ENCODE measurements around the gene JAG2.
"Not testable (repeated sequence)": the region's sequence is repeated elsewhere in the genome, so short reads cannot be mapped to it uniquely, and the experiment has no call there.

Gene JAG2

GRCh38 chr14:105117710-105118385 lies 50.7 kb downstream of the JAG2 start:
- no peak for DNase-seq (ENCODE audit: low read depth in 2 of 2)

- DNase-seq (ENCODE audit: low read depth in 2 of 2): no peak
These were observed 51.3 kb downstream of the JAG2 start for GRCh38 chr14:105117257-105117646.

GRCh38 chr14:105116451-105117256 lies 51.9 kb downstream of the JAG2 start:
- DNase-seq (ENCODE audit: low read depth in 2 of 2): no peak

- DNase-seq (ENCODE audit: low read depth in 2 of 2): not testable (repeated sequence)
These were observed 59.3 kb downstream of the JAG2 start for GRCh38 chr14:105109243-105109642.

- no peak for DNase-seq (ENCODE audit: low read depth in 2 of 2)
These were observed 60.1 kb downstream of the JAG2 start for GRCh38 chr14:105108516-105108864.

- no peak for DNase-seq (ENCODE audit: low read depth in 2 of 2)
These were observed 60.6 kb downstream of the JAG2 start for GRCh38 chr14:105107781-105108515.

- DNase-seq (ENCODE audit: low read depth in 2 of 2): no peak
These were observed 61.2 kb downstream of the JAG2 start for GRCh38 chr14:105107351-105107750.

GRCh38 chr14:105105158-105105557 lies 63.4 kb downstream of the JAG2 start:
- no peak for DNase-seq (ENCODE audit: low read depth in 2 of 2)

GRCh38 chr14:105102893-105103292 lies 65.7 kb downstream of the JAG2 start:
- no peak for DNase-seq (ENCODE audit: low read depth in 2 of 2)

GRCh38 chr14:105102361-105102870 lies 66.2 kb downstream of the JAG2 start:
- DNase-seq (ENCODE audit: low read depth in 2 of 2): no peak

- no peak for DNase-seq (ENCODE audit: low read depth in 2 of 2)
These were observed 67.7 kb downstream of the JAG2 start for GRCh38 chr14:105100910-105101309.

GRCh38 chr14:105099778-105100177 lies 68.8 kb downstream of the JAG2 start:
- DNase-seq (ENCODE audit: low read depth in 2 of 2): no peak

GRCh38 chr14:105098316-105098715 lies 70.3 kb downstream of the JAG2 start:
- no peak for DNase-seq (ENCODE audit: low read depth in 2 of 2)

- DNase-seq (ENCODE audit: low read depth in 2 of 2): no peak
These were observed 70.8 kb downstream of the JAG2 start for GRCh38 chr14:105097794-105098127.

GRCh38 chr14:105096206-105096875 lies 72.2 kb downstream of the JAG2 start:
- no peak for DNase-seq (ENCODE audit: low read depth in 2 of 2)

- no peak for DNase-seq (ENCODE audit: low read depth in 2 of 2)
These were observed 73.3 kb downstream of the JAG2 start for GRCh38 chr14:105095236-105095805.

- DNase-seq (ENCODE audit: low read depth in 2 of 2): no peak
These were observed 74.2 kb downstream of the JAG2 start for GRCh38 chr14:105094193-105094907.

- DNase-seq (ENCODE audit: low read depth in 2 of 2): peak; percentile 64 to 78
These were observed 75.0 kb downstream of the JAG2 start for GRCh38 chr14:105093431-105094192.

GRCh38 chr14:105093038-105093430 lies 75.5 kb downstream of the JAG2 start:
- DNase-seq (ENCODE audit: low read depth in 2 of 2): peak in 1 of 2 donors; percentile 48

Measured in activated CD4-positive, alpha-beta T cell treated with anti-CD3 and anti-CD28 coated beads for 24 hours (primary cell).